Endothelial cell of umbilical vein (primary cell): Measurements from ENCODE around the gene DMD. TPM values are rescaled to one million over a fixed set of nuclear protein-coding genes. Genes with fewer than 3 reads are reported as not detected.

Experiments
- BruUV-seq: library from RNA; stranded (reverse); fragments of 400-500 nt; replicated peaks from 2 replicates; lab custom pipeline; 2021; lab: Mats Ljungman, UMichigan
- CTCF ChIA-PET: fragments of 300-600, 350-600 bp; sonication (Branson Sonifier 250); formaldehyde crosslinking; loops from one replicate; lab custom pipeline; 2021; ENCODE audit warnings: antibody characterized with exemption, inconsistent platforms; lab: Charles Lee
- POLR2A ChIA-PET: fragments of 300-600, 350-600 bp; sonication (Branson Sonifier 250); formaldehyde crosslinking; loops from one replicate; lab custom pipeline; 2021; ENCODE audit warnings: antibody characterized with exemption, inconsistent platforms; lab: Charles Lee
- DNase-seq: peaks from one replicate; pipeline ENCODE4 v3.0.0-alpha.2; 2011; ENCODE audit warnings: low read depth, low spot score
- FAIRE-seq: peaks from 2 replicates; lab custom pipeline; 2011; peaks lifted over from hg19 to GRCh38; lab: Jason Lieb, UNC
- H2AFZ ChIP-seq: 2 replicates; pipeline ENCODE4 v1.6.0; 2012; ENCODE audit warnings: low read depth, low read length, control low read depth, inconsistent platforms
- H3K27ac ChIP-seq: 2 replicates; pipeline ENCODE4 v1.5.1; 2011; ENCODE audit warnings: low read depth, mild to moderate bottlenecking, control low read depth, low read length, moderate library complexity; ENCODE audit not compliant: insufficient read depth
- H3K27me3 ChIP-seq, 2 experiments: 2 replicates each; pipeline versions ENCODE4 v1.6.0 to v1.6.1; 2011; ENCODE audit warnings: low read length in 2 of 2, mixed read lengths in 1 of 2; ENCODE audit not compliant: control insufficient read depth in 2 of 2, insufficient read depth in 2 of 2
- H3K36me3 ChIP-seq, 2 experiments: 2 replicates in 1 of 2; 3 replicates in 1 of 2; pipeline ENCODE4 v1.5.1; 2011; ENCODE audit warnings: low read length in 2 of 2, mild to moderate bottlenecking in 1 of 2, moderate library complexity in 1 of 2; ENCODE audit not compliant: control insufficient read depth in 2 of 2, insufficient read depth in 2 of 2; ENCODE audit errors: extremely low read depth in 1 of 2
- H3K4me1 ChIP-seq: 3 replicates; pipeline ENCODE4 v1.5.1; 2011; ENCODE audit warnings: mild to moderate bottlenecking, low read length; ENCODE audit not compliant: control insufficient read depth, insufficient read depth; ENCODE audit errors: extremely low read depth
- H3K4me2 ChIP-seq: 2 replicates; pipeline ENCODE4 v1.6.1; 2011; ENCODE audit warnings: low read length, control low read depth, mixed read lengths; ENCODE audit not compliant: insufficient read depth
- H3K4me3 ChIP-seq, 3 experiments: fragments of 200-600 bp in 1 of 3; sonication (generic), shearing (Covaris generic) in 1 of 3; replicated peaks in 1 of 3; 2 replicates each; pipeline ENCODE4 v1.5.1; 2011 to 2016; ENCODE audit warnings: control low read depth in 3 of 3, low read length in 3 of 3, mild to moderate bottlenecking in 2 of 3, inconsistent platforms in 1 of 3, low read depth in 1 of 3, moderate library complexity in 1 of 3; ENCODE audit not compliant: insufficient read depth in 1 of 3
- H3K79me2 ChIP-seq: 2 replicates; pipeline ENCODE4 v1.6.0; 2012; ENCODE audit warnings: low read length, inconsistent platforms; ENCODE audit not compliant: control insufficient read depth, insufficient read depth
- H3K9ac ChIP-seq: replicated peaks from 2 replicates; pipeline ENCODE3; 2011; ENCODE audit warnings: low read length, control low read depth; ENCODE audit not compliant: insufficient read depth; ENCODE audit errors: extremely low read depth
- H3K9me1 ChIP-seq: replicated peaks from 3 replicates; pipeline ENCODE4 v1.6.0; 2011; ENCODE audit warnings: mild to moderate bottlenecking, low read length; ENCODE audit not compliant: control insufficient read depth, insufficient read depth; ENCODE audit errors: extremely low read depth
- H3K9me3 ChIP-seq: replicated peaks from 2 replicates; pipeline ENCODE4 v1.5.1; 2012; ENCODE audit warnings: low read length, inconsistent platforms; ENCODE audit not compliant: control insufficient read depth, insufficient read depth
- H4K20me1 ChIP-seq: replicated peaks from 2 replicates; pipeline ENCODE3; 2011; ENCODE audit warnings: mild to moderate bottlenecking, low read length; ENCODE audit not compliant: control insufficient read depth, insufficient read depth; ENCODE audit errors: extremely low read depth
- EZH2 ChIP-seq: IDR thresholded peaks from 2 replicates; pipeline ENCODE4 v1.6.1; 2012; ENCODE audit warnings: borderline replicate concordance, low read depth, mild to moderate bottlenecking, moderate library complexity, low read length, inconsistent platforms; ENCODE audit not compliant: severe bottlenecking
- FOS ChIP-seq: IDR thresholded peaks from 2 replicates; pipeline ENCODE4 v1.6.1; 2011; ENCODE audit warnings: mild to moderate bottlenecking, low read length, moderate library complexity, borderline replicate concordance; ENCODE audit not compliant: insufficient read depth
- GATA2 ChIP-seq: IDR thresholded peaks from 2 replicates; pipeline ENCODE4 v1.7.0; 2011; ENCODE audit warnings: low read depth, mild to moderate bottlenecking, moderate library complexity, mixed read lengths, low read length; ENCODE audit not compliant: insufficient read length, insufficient read depth
- JUN ChIP-seq: IDR thresholded peaks from 2 replicates; pipeline ENCODE4 v1.6.1; 2011; ENCODE audit warnings: borderline replicate concordance, low read depth; ENCODE audit not compliant: insufficient read length, insufficient read depth
- MYC ChIP-seq: IDR thresholded peaks from one replicate; pipeline ENCODE4 v1.6.1; 2011; ENCODE audit warnings: mild to moderate bottlenecking, low read depth, low read length
- POLR2A ChIP-seq: IDR thresholded peaks from 2 replicates; pipeline ENCODE4 v1.6.1; 2012; ENCODE audit warnings: low read depth, mild to moderate bottlenecking, control low read depth, low read length
- POLR2AphosphoS5 ChIP-seq: IDR thresholded peaks from 2 replicates; pipeline ENCODE4 v1.6.1; 2012; ENCODE audit warnings: low read depth, mild to moderate bottlenecking, control low read depth, low read length, moderate library complexity; ENCODE audit not compliant: insufficient read depth
- dilution Hi-C: fragments of 300-500 bp; cut with MboI; formaldehyde crosslinking; loops from one replicate; pipeline ENCODE4 v1.15.0; 2019; ENCODE audit warnings: low sequenced_read_pairs; ENCODE audit not compliant: extremely low pct_ligation_motif_present
- intact Hi-C: fragments of 100-400 bp; cut with micrococcal nuclease; formaldehyde crosslinking; loops from one replicate; pipeline ENCODE4 v1.10.0; 2022
- polyA plus RNA-seq, 4 experiments: library from polyadenylated mRNA; depleted of rRNA in 3 of 4; stranded (reverse) in 3 of 4; unstranded in 1 of 4; fragments of >200 nt; gene quantifications; 2 replicates each; pipeline versions ENCODE4 v1.2.1 to v1.2.3, GENCODE V29; 2011 to 2012; ENCODE audit warnings: missing spikeins in 1 of 4
- total RNA-seq: library from RNA; stranded (reverse); gene quantifications from 2 replicates; pipeline ENCODE4 v1.2.3, GENCODE V29; 2021
- TF ChIP-seq, protein P1 (sequence below), 2 donors: IDR thresholded peaks; 1 replicate in 1 of 2; 2 replicates in 1 of 2; pipeline ENCODE4 v1.5.1; 2011; ENCODE audit warnings: low read length in 2 of 2, mild to moderate bottlenecking in 2 of 2, moderate library complexity in 2 of 2, control low read depth in 1 of 2, inconsistent platforms in 1 of 2, low read depth in 1 of 2; ENCODE audit not compliant: insufficient read depth in 1 of 2; ENCODE audit errors: extremely low read depth in 1 of 2
- TF ChIP-seq, protein P2 (sequence below): IDR thresholded peaks from 2 replicates; pipeline ENCODE4 v1.6.1; 2011; ENCODE audit not compliant: insufficient read depth, insufficient read length

DMD gene
- total and polyA plus RNA-seq, 2 donors (not counting 3 experiments of a cell fraction or from before 2014, with no cell fraction given), result 7.3 to 9.0 TPM

GRCh38 chrX:33082371-33082770 lies 129.0 kb downstream of the DMD start:
- H3K9me1 ChIP-seq, result no peaks in the 10 kb centered on the region
- no peak for DNase-seq
- H3K9me3 ChIP-seq, result no peaks in the 10 kb centered on the region
- H3K4me1 ChIP-seq, result no peaks in the 10 kb centered on the region
- TF ChIP-seq, protein P1, sequence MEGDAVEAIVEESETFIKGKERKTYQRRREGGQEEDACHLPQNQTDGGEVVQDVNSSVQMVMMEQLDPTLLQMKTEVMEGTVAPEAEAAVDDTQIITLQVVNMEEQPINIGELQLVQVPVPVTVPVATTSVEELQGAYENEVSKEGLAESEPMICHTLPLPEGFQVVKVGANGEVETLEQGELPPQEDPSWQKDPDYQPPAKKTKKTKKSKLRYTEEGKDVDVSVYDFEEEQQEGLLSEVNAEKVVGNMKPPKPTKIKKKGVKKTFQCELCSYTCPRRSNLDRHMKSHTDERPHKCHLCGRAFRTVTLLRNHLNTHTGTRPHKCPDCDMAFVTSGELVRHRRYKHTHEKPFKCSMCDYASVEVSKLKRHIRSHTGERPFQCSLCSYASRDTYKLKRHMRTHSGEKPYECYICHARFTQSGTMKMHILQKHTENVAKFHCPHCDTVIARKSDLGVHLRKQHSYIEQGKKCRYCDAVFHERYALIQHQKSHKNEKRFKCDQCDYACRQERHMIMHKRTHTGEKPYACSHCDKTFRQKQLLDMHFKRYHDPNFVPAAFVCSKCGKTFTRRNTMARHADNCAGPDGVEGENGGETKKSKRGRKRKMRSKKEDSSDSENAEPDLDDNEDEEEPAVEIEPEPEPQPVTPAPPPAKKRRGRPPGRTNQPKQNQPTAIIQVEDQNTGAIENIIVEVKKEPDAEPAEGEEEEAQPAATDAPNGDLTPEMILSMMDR (IDR thresholded peaks at IDR 0.05; ENCODE audit: extremely low read depth in 1 of 2, insufficient read depth in 1 of 2, low read depth in 1 of 2, low read length in 2 of 2), result no peak
- TF ChIP-seq POLR2A, result no peak
- no peak for TF ChIP-seq JUN
- no peak for TF ChIP-seq POLR2AphosphoS5
- TF ChIP-seq FOS, result no peak
- TF ChIP-seq, protein P2, sequence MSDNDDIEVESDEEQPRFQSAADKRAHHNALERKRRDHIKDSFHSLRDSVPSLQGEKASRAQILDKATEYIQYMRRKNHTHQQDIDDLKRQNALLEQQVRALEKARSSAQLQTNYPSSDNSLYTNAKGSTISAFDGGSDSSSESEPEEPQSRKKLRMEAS, result no peak
- TF ChIP-seq GATA2, result no peak
- no peak for TF ChIP-seq MYC
- no peak for TF ChIP-seq EZH2
- BruUV-seq, result no TSS peak
- no peak overlapping the region for H3K4me3 ChIP-seq
- no peak overlapping the region for H2AFZ ChIP-seq
- intact Hi-C loops (no loop called here), dilution Hi-C loops (no loop called here)
- no peaks in the 10 kb centered on the region for H3K27me3 ChIP-seq
- no peaks in the 10 kb centered on the region for H3K79me2 ChIP-seq
- H4K20me1 ChIP-seq, result no peaks in the 10 kb centered on the region
- H3K9ac ChIP-seq, result no peak overlapping the region
- POLR2A ChIA-PET, result no interaction called here
- no peak overlapping the region for H3K4me2 ChIP-seq
- CTCF ChIA-PET, result no interaction called here
- H3K27ac ChIP-seq, result no peak overlapping the region
- H3K36me3 ChIP-seq, result no peaks in the 10 kb centered on the region
- FAIRE-seq, result no peak
